GM23338 (cell line): Measurements from ENCODE around the gene ZNF804B. TPM values are rescaled to one million over a fixed set of nuclear protein-coding genes. Genes with fewer than 3 reads are reported as not detected.

Experiments
- ATAC-seq: fragments of 200-7000 bp; cut with Tn5 transposase; 3 replicates; pipeline ENCODE4 v1.9.1; 2020
- DNase-seq: peaks from one replicate; pipeline ENCODE4 v3.0.0-alpha.2; 2015; ENCODE audit warnings: low spot score
- H2AFZ ChIP-seq: fragments of 200-600 bp; sonication (generic); 2 replicates; pipeline ENCODE4 v1.8.0; 2016; ENCODE audit warnings: antibody characterized with exemption, mild to moderate bottlenecking, moderate library complexity
- H3F3A ChIP-seq: fragments of 200-600 bp; sonication (generic); replicated peaks from 2 replicates; pipeline ENCODE4 v1.8.0; 2017; ENCODE audit warnings: antibody characterized with exemption, mixed run types, low read depth
- H3K27ac ChIP-seq: fragments of 200-600 bp; sonication (generic); 2 replicates; pipeline ENCODE4 v1.6.1; 2016; ENCODE audit warnings: low read depth
- H3K27me3 ChIP-seq: fragments of 200-600 bp; sonication (generic); 2 replicates; pipeline ENCODE4 v1.8.0; 2016; ENCODE audit warnings: mild to moderate bottlenecking, mixed run types, moderate library complexity; ENCODE audit not compliant: insufficient read depth
- H3K36me3 ChIP-seq: fragments of 200-600 bp; sonication (generic); 2 replicates; pipeline ENCODE4 v1.8.0; 2016; ENCODE audit warnings: mild to moderate bottlenecking; ENCODE audit not compliant: insufficient read depth
- H3K4me1 ChIP-seq: fragments of 200-600 bp; sonication (generic); 2 replicates; pipeline ENCODE4 v1.8.0; 2016; ENCODE audit warnings: mild to moderate bottlenecking, moderate library complexity; ENCODE audit not compliant: insufficient read depth
- H3K4me2 ChIP-seq: fragments of 200-600 bp; sonication (generic); 2 replicates; pipeline ENCODE4 v1.7.1; 2017; ENCODE audit warnings: mixed run types
- H3K4me3 ChIP-seq: fragments of 200-600 bp; sonication (generic); 2 replicates; pipeline ENCODE4 v1.6.1; 2016; ENCODE audit warnings: mixed run types
- H3K79me2 ChIP-seq: fragments of 200-600 bp; sonication (generic); replicated peaks from 2 replicates; pipeline ENCODE4 v1.8.0; 2017; ENCODE audit warnings: mild to moderate bottlenecking; ENCODE audit not compliant: insufficient read depth
- H3K9me2 ChIP-seq: fragments of 200-600 bp; sonication (generic); 2 replicates; pipeline ENCODE4 v1.8.0; 2017; ENCODE audit not compliant: insufficient read depth
- H4K20me1 ChIP-seq: fragments of 200-600 bp; sonication (generic); replicated peaks from 2 replicates; pipeline ENCODE4 v1.8.0; 2017; ENCODE audit warnings: mild to moderate bottlenecking; ENCODE audit not compliant: insufficient read depth
- H3K27ac Mint-ChIP-seq: 2 replicates; pipeline ENCODE4 v1.8.0; 2020; ENCODE audit warnings: inconsistent platforms, mild to moderate bottlenecking, moderate library complexity, mixed read lengths
- H3K27me3 Mint-ChIP-seq: 3 replicates; pipeline ENCODE4 v1.8.0; 2022; ENCODE audit warnings: low read depth, mild to moderate bottlenecking, moderate library complexity, mixed read lengths, inconsistent platforms; ENCODE audit not compliant: insufficient read depth, poor library complexity
- H3K36me3 Mint-ChIP-seq: 3 replicates; pipeline ENCODE4 v1.8.0; 2021; ENCODE audit warnings: low read depth, mild to moderate bottlenecking, inconsistent platforms, moderate library complexity, mixed read lengths
- H3K4me1 Mint-ChIP-seq: 3 replicates; pipeline ENCODE4 v1.8.0; 2020; ENCODE audit warnings: mild to moderate bottlenecking, inconsistent platforms, mixed read lengths
- H3K4me3 Mint-ChIP-seq: 3 replicates; pipeline ENCODE4 v1.8.0; 2021; ENCODE audit warnings: moderate library complexity, mild to moderate bottlenecking, inconsistent platforms, mixed read lengths
- H3K9me3 Mint-ChIP-seq: 3 replicates; pipeline ENCODE4 v1.8.0; 2020; ENCODE audit warnings: moderate library complexity, mild to moderate bottlenecking, inconsistent platforms, mixed read lengths
- EZH2phosphoT487 ChIP-seq: fragments of 200-600 bp; sonication (generic); IDR thresholded peaks from one replicate; pipeline ENCODE4 v1.8.1; 2018; ENCODE audit warnings: antibody characterized with exemption; ENCODE audit not compliant: unreplicated experiment
- JUNB ChIP-seq: IDR thresholded peaks from one replicate; pipeline ENCODE4 v1.6.1; 2016; ENCODE audit warnings: antibody characterized with exemption; ENCODE audit not compliant: unreplicated experiment
- POLR2AphosphoS5 ChIP-seq: IDR thresholded peaks from 2 replicates; pipeline ENCODE4 v1.6.1; 2016; ENCODE audit warnings: antibody characterized with exemption, low read depth
- STAT1 ChIP-seq: IDR thresholded peaks from one replicate; pipeline ENCODE4 v1.6.1; 2016; ENCODE audit warnings: antibody characterized with exemption; ENCODE audit not compliant: unreplicated experiment
- ZNF114 ChIP-seq: fragments of 250-450 bp; sonication (Bioruptor Pico); IDR thresholded peaks from 2 replicates; pipeline ENCODE4 v1.5.0; 2020; ENCODE audit warnings: mild to moderate bottlenecking, moderate library complexity
- ZNF331 ChIP-seq: fragments of 250-450 bp; sonication (Bioruptor Pico); IDR thresholded peaks from 2 replicates; pipeline ENCODE4 v1.5.0; 2020; ENCODE audit warnings: low read depth, mild to moderate bottlenecking, moderate library complexity
- polyA plus RNA-seq: library from polyadenylated mRNA; unstranded; fragments of >200 nt; fragmentation: Nextera tagmentation; extraction: Ambion mirVana; gene quantifications from 2 replicates; pipeline ENCODE4 v1.2.1, GENCODE V29; 2016
- total RNA-seq: library from RNA; depleted of rRNA; stranded (reverse); fragments of >200 nt; shearing (Covaris generic); gene quantifications from 2 replicates; pipeline ENCODE4 v1.2.3, GENCODE V29; 2014
- TF ChIP-seq, protein P1 (sequence below): IDR thresholded peaks from one replicate; pipeline ENCODE4 v1.6.1; 2018; ENCODE audit warnings: antibody characterized with exemption; ENCODE audit not compliant: unreplicated experiment
- TF ChIP-seq, protein P2 (sequence below), 2 experiments: fragments of 200-600 bp in 1 of 2; sonication (generic) in 1 of 2; conservative IDR thresholded peaks; 2 replicates each; pipeline versions ENCODE4 v1.5.1 to v1.6.1; 2016 to 2017; ENCODE audit warnings: antibody characterized with exemption in 2 of 2, low read depth in 2 of 2, mild to moderate bottlenecking in 2 of 2, moderate library complexity in 1 of 2

ZNF804B gene
- total and polyA plus RNA-seq, 2 experiments from 2014 or later = not detected

DNA sequence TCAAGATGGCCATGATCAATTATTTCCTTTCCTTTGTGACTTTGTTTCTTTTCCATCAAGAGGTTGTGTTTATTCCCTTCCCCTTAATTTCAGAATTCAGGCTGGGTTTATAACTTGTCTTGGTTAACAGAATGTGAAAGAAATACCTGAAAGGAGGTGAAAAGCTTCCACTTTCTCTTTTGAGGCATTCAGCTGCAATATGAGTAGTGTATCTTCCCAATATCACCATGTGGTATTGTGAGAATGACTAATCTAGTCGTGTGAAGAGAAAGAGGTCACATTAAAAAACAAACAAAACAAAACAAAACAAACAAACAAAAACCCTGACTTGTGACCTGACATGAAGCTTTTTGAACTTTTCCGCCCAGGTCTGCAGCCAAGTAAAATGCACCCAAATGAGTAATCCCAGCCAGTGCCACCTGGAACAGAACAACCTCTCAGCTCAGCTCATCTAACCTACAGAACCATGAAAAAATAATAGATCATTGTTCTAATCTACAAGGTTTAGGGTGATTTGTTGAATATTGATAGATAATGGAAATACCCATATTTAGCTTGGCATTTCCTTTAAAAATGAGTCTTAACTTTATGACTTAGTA lies 106.9 kb downstream of the ZNF804B start:
- DNase-seq = no peak
- Histone ChIP-seq H3K27ac (no peak overlapping the region), H3K4me1 (no peaks in the 10 kb centered on the region), H3K36me3 (no peaks in the 10 kb centered on the region; the same call in 1 of the 2 replicates), H3K4me3 (no peak overlapping the region), H4K20me1 (no peaks in the 10 kb centered on the region), H2AFZ (no peak overlapping the region), H3K79me2 (no peaks in the 10 kb centered on the region), H3K4me2 (no peak overlapping the region), H3K27me3 (no peaks in the 10 kb centered on the region), H3K9me2 (peaks cover 4% of the 10 kb centered on the region; the same call in 1 of the 2 replicates), H3F3A (no peaks in the 10 kb centered on the region)
- no peaks in the 10 kb centered on the region for H3K27me3 Mint-ChIP-seq
- peaks cover 6% of the 10 kb centered on the region; the same call in 2 of the 3 replicates for H3K36me3 Mint-ChIP-seq
- peaks cover 9% of the 10 kb centered on the region for H3K9me3 Mint-ChIP-seq
- no peaks in the 10 kb centered on the region for H3K4me1 Mint-ChIP-seq
- H3K27ac Mint-ChIP-seq = no peak overlapping the region
- TF ChIP-seq, protein P1, sequence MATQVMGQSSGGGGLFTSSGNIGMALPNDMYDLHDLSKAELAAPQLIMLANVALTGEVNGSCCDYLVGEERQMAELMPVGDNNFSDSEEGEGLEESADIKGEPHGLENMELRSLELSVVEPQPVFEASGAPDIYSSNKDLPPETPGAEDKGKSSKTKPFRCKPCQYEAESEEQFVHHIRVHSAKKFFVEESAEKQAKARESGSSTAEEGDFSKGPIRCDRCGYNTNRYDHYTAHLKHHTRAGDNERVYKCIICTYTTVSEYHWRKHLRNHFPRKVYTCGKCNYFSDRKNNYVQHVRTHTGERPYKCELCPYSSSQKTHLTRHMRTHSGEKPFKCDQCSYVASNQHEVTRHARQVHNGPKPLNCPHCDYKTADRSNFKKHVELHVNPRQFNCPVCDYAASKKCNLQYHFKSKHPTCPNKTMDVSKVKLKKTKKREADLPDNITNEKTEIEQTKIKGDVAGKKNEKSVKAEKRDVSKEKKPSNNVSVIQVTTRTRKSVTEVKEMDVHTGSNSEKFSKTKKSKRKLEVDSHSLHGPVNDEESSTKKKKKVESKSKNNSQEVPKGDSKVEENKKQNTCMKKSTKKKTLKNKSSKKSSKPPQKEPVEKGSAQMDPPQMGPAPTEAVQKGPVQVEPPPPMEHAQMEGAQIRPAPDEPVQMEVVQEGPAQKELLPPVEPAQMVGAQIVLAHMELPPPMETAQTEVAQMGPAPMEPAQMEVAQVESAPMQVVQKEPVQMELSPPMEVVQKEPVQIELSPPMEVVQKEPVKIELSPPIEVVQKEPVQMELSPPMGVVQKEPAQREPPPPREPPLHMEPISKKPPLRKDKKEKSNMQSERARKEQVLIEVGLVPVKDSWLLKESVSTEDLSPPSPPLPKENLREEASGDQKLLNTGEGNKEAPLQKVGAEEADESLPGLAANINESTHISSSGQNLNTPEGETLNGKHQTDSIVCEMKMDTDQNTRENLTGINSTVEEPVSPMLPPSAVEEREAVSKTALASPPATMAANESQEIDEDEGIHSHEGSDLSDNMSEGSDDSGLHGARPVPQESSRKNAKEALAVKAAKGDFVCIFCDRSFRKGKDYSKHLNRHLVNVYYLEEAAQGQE = no peak
- TF ChIP-seq POLR2AphosphoS5 (no peak), ZNF331 (no peak), JUNB (no peak), STAT1 (no peak), EZH2phosphoT487 (no peak)
- TF ChIP-seq, protein P2, sequence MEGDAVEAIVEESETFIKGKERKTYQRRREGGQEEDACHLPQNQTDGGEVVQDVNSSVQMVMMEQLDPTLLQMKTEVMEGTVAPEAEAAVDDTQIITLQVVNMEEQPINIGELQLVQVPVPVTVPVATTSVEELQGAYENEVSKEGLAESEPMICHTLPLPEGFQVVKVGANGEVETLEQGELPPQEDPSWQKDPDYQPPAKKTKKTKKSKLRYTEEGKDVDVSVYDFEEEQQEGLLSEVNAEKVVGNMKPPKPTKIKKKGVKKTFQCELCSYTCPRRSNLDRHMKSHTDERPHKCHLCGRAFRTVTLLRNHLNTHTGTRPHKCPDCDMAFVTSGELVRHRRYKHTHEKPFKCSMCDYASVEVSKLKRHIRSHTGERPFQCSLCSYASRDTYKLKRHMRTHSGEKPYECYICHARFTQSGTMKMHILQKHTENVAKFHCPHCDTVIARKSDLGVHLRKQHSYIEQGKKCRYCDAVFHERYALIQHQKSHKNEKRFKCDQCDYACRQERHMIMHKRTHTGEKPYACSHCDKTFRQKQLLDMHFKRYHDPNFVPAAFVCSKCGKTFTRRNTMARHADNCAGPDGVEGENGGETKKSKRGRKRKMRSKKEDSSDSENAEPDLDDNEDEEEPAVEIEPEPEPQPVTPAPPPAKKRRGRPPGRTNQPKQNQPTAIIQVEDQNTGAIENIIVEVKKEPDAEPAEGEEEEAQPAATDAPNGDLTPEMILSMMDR (conservative IDR thresholded peaks at IDR 0.05; ENCODE audit: low read depth in 2 of 2) = no peak
- ATAC-seq = no peak
- no peak overlapping the region for H3K4me3 Mint-ChIP-seq

DNA sequence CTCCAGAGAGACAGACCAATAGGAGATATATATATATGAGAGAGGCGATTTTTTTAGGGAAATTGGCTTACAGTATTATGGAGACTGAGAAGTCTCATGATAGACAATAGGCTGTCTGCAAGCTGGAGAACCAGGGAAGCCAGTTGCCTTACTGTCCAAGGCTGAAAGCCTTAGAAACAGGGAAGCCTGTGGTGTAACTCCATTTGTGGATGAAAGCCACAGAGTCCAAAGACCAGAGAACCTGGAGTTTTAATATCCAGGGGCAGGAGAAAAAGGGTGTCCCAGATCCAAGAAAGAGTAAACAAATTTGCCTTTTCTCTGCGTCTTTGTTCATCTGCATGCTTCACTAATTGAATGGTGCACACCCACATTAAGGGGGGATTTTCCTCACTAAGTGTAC lies 107.7 kb downstream of the ZNF804B start:
- H3K9me3 Mint-ChIP-seq = peaks cover 12% of the 10 kb centered on the region
- no peak for DNase-seq
- Histone ChIP-seq H3K27ac (no peak overlapping the region), H3K9me2 (peaks cover 4% of the 10 kb centered on the region; the same call in 1 of the 2 replicates), H3K79me2 (no peaks in the 10 kb centered on the region), H3K4me1 (no peaks in the 10 kb centered on the region), H3K4me2 (no peak overlapping the region), H3K4me3 (no peak overlapping the region), H3F3A (no peaks in the 10 kb centered on the region), H4K20me1 (no peaks in the 10 kb centered on the region), H3K36me3 (no peaks in the 10 kb centered on the region; the same call in 1 of the 2 replicates), H2AFZ (no peak overlapping the region), H3K27me3 (no peaks in the 10 kb centered on the region)
- H3K36me3 Mint-ChIP-seq = peaks cover 6% of the 10 kb centered on the region; the same call in 2 of the 3 replicates
- H3K4me3 Mint-ChIP-seq = no peak overlapping the region
- H3K4me1 Mint-ChIP-seq = no peaks in the 10 kb centered on the region
- no peaks in the 10 kb centered on the region for H3K27me3 Mint-ChIP-seq
- H3K27ac Mint-ChIP-seq = no peak overlapping the region
- no peak for ATAC-seq
- TF ChIP-seq, protein P1 = no peak
- TF ChIP-seq ZNF114 (CRISPR knock-in tag) = no peak
